ENCODE results near the gene PKDREJ. TPM values are rescaled to one million over a fixed set of nuclear protein-coding genes. Genes with fewer than 3 reads are reported as not detected.

PKDREJ gene
- total RNA-seq, 1 donor from 2014 or later = not detected

GRCh38 chr22:46224044-46224897 is 38.9 kb downstream of the PKDREJ start:
- DNase-seq (ENCODE audit: low read depth) = no peak
- TF ChIP-seq CTCF (IDR thresholded peaks at IDR 0.05; ENCODE audit: insufficient read depth, low read length, poor library complexity, severe bottlenecking) = no peak
- no peaks in the 10 kb centered on the region for H3K27me3 ChIP-seq (ENCODE audit: control insufficient read depth, insufficient read depth, low read length)
- no peaks in the 10 kb centered on the region for H3K36me3 ChIP-seq (ENCODE audit: control insufficient read depth, insufficient read depth, low read length)
- H3K4me3 ChIP-seq (ENCODE audit: low read depth, low read length) = no peak overlapping the region

GRCh38 chr22:46220921-46221320 is 42.2 kb downstream of the PKDREJ start:
- Histone ChIP-seq H3K36me3 (ENCODE audit: control insufficient read depth, insufficient read depth, low read length) (no peaks in the 10 kb centered on the region), H3K4me3 (ENCODE audit: low read depth, low read length) (no peak overlapping the region), H3K27me3 (ENCODE audit: control insufficient read depth, insufficient read depth, low read length) (no peaks in the 10 kb centered on the region)
- no peak for TF ChIP-seq CTCF (IDR thresholded peaks at IDR 0.05; ENCODE audit: insufficient read depth, low read length, poor library complexity, severe bottlenecking)
- DNase-seq (ENCODE audit: low read depth) = no peak

GRCh38 chr22:46219636-46220035 is 43.5 kb downstream of the PKDREJ start:
- H3K27me3 ChIP-seq (ENCODE audit: control insufficient read depth, insufficient read depth, low read length) = no peaks in the 10 kb centered on the region
- no peak for TF ChIP-seq CTCF (IDR thresholded peaks at IDR 0.05; ENCODE audit: insufficient read depth, low read length, poor library complexity, severe bottlenecking)
- no peak for DNase-seq (ENCODE audit: low read depth)
- no peak overlapping the region for H3K4me3 ChIP-seq (ENCODE audit: low read depth, low read length)
- no peaks in the 10 kb centered on the region for H3K36me3 ChIP-seq (ENCODE audit: control insufficient read depth, insufficient read depth, low read length)

- no peak for DNase-seq (ENCODE audit: low read depth)
- no peak for TF ChIP-seq CTCF (IDR thresholded peaks at IDR 0.05; ENCODE audit: insufficient read depth, low read length, poor library complexity, severe bottlenecking)
- Histone ChIP-seq H3K27me3 (ENCODE audit: control insufficient read depth, insufficient read depth, low read length) (no peaks in the 10 kb centered on the region), H3K4me3 (ENCODE audit: low read depth, low read length) (no peak overlapping the region), H3K36me3 (ENCODE audit: control insufficient read depth, insufficient read depth, low read length) (no peaks in the 10 kb centered on the region)
Observed at GRCh38 chr22:46214616-46215015, 48.5 kb downstream of the PKDREJ start.

- Histone ChIP-seq H3K27me3 (ENCODE audit: control insufficient read depth, insufficient read depth, low read length) (no peaks in the 10 kb centered on the region), H3K36me3 (ENCODE audit: control insufficient read depth, insufficient read depth, low read length) (no peaks in the 10 kb centered on the region), H3K4me3 (ENCODE audit: low read depth, low read length) (no peak overlapping the region)
- no peak for TF ChIP-seq CTCF (IDR thresholded peaks at IDR 0.05; ENCODE audit: insufficient read depth, low read length, poor library complexity, severe bottlenecking)
- DNase-seq (ENCODE audit: low read depth) = no peak
Observed at GRCh38 chr22:46214149-46214548, 49.0 kb downstream of the PKDREJ start.

GRCh38 chr22:46213052-46213451 is 50.1 kb downstream of the PKDREJ start:
- DNase-seq (ENCODE audit: low read depth) = no peak
- Histone ChIP-seq H3K27me3 (ENCODE audit: control insufficient read depth, insufficient read depth, low read length) (no peaks in the 10 kb centered on the region), H3K36me3 (ENCODE audit: control insufficient read depth, insufficient read depth, low read length) (no peaks in the 10 kb centered on the region), H3K4me3 (ENCODE audit: low read depth, low read length) (no peak overlapping the region)
- TF ChIP-seq CTCF (IDR thresholded peaks at IDR 0.05; ENCODE audit: insufficient read depth, low read length, poor library complexity, severe bottlenecking) = no peak

All from kidney epithelial cell (primary cell).